HG02970 (cell line): ENCODE results near the gene PADI1.

Experiments
- ATAC-seq: cut with Tn5 transposase; IDR thresholded peaks from one replicate; pipeline ENCODE4 v1.9.1; 2021; ENCODE audit warnings: mild to moderate bottlenecking, moderate library complexity, moderate number of reproducible peaks; ENCODE audit not compliant: unreplicated experiment, low FRiP score

Gene PADI1

DNA sequence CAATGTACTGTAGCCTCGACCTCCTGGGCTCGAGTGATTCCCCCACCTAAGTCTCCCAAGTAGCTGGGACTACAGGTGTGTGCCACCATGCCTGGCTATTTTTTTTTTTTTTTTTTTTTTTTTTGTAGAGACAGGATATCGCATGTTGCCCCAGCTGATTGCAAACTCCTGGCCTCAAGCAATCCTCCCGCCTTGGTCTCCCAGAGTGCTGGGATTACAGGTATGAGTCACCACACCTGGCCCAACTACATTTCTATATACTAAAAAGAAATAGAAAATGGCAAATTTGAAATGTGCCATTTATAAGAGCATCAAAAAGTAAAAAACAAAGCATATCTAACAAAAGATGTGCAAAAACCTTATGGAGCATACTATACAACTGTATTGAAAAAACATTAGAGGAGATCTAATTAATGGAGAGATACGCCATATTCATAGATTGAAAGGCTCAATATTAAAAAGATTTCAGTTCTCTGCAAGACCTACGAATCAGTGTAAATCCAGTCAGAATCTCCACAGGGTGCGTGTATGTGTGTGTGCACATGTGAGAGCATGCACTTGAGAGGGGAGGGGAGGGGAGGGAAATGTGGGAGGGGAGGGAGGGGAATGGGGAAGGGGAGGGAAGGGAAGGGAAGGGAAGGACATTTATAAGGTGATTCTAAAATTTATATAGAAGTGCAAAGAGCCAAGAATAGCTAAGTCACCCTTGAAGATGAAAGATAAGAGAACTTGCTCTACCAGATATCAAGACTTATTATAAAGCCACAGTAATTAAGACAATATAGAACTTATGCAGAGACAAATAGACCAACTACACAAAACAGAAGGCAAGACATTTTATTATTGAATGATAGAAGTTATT, 87.6 kb downstream of the PADI1 start:
- no peak for ATAC-seq

- ATAC-seq = no peak
Measured at GRCh38 chr1:17293681-17294425, 88.9 kb downstream of the PADI1 start.

DNA sequence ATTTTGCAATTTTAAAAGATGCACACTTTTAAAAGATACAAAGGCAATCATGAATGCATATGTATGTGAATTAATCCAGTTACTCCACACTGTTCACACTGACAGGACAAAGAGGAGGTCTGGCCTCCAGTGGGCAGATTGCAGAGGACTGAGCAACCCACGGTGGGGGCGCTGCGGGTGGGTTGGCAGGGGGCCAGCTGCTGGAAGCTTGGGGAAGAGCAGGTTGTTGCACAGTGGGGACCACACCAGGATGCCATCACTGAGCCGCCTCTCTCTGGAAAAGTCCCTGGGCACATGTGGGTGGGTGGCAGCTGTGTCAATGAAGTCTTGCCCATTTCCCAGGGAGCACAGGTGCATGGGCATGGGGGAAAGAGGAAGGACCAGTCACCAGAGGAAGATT, 90.4 kb downstream of the PADI1 start:
- ATAC-seq = no peak
